ENCODE measurements around the gene VOPP1. TPM values are rescaled to one million over a fixed set of nuclear protein-coding genes. Genes with fewer than 3 reads are reported as not detected.

Gene VOPP1
- total RNA-seq, 4 donors from 2014 or later = 22.1 to 58.9 (median 39.8) TPM

DNA sequence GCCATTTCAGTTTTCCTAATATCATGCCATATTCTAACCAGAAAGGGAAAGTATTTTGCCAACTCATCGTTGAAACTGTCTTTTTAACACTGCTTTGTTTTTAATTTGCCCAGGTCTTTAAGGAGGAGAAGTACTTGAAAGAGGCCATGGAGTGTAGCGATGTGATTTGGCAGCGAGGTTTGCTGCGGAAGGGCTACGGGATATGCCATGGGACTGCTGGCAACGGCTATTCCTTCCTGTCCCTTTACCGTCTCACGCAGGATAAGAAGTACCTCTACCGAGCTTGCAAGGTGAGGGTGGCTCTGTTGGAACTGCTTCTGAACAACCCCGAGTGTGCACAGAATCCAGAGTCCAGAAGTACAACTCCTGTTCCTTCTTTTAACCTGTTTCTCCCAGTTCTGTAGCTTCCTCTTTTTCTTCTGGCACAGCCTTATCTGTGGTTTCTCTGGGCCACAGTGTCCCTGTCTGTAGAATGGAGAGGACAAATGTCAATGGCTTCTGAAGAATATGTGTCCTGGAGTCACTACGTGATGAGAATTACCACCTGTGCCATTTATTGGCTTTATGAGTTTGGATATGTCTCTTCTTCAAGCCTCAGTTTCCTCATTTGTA lies 147.1 kb downstream of the VOPP1 start:
- no peak overlapping the region for H3K27ac ChIP-seq
- TF ChIP-seq POLR2A (IDR thresholded peaks at IDR 0.05) = no peak
- TF ChIP-seq, protein P1, sequence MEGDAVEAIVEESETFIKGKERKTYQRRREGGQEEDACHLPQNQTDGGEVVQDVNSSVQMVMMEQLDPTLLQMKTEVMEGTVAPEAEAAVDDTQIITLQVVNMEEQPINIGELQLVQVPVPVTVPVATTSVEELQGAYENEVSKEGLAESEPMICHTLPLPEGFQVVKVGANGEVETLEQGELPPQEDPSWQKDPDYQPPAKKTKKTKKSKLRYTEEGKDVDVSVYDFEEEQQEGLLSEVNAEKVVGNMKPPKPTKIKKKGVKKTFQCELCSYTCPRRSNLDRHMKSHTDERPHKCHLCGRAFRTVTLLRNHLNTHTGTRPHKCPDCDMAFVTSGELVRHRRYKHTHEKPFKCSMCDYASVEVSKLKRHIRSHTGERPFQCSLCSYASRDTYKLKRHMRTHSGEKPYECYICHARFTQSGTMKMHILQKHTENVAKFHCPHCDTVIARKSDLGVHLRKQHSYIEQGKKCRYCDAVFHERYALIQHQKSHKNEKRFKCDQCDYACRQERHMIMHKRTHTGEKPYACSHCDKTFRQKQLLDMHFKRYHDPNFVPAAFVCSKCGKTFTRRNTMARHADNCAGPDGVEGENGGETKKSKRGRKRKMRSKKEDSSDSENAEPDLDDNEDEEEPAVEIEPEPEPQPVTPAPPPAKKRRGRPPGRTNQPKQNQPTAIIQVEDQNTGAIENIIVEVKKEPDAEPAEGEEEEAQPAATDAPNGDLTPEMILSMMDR (IDR thresholded peaks at IDR 0.05) = no peak
- DNase-seq = no peak
- intact Hi-C loops (cut with DNase I; ENCODE audit: low total_unique reads) = no loop called here
- no peaks in the 10 kb centered on the region for H3K27me3 ChIP-seq
- H3K4me1 ChIP-seq = no peaks in the 10 kb centered on the region
- no peaks in the 10 kb centered on the region for H3K9me3 ChIP-seq
- H3K4me3 ChIP-seq = no peak overlapping the region
- H3K36me3 ChIP-seq = no peaks in the 10 kb centered on the region

DNA sequence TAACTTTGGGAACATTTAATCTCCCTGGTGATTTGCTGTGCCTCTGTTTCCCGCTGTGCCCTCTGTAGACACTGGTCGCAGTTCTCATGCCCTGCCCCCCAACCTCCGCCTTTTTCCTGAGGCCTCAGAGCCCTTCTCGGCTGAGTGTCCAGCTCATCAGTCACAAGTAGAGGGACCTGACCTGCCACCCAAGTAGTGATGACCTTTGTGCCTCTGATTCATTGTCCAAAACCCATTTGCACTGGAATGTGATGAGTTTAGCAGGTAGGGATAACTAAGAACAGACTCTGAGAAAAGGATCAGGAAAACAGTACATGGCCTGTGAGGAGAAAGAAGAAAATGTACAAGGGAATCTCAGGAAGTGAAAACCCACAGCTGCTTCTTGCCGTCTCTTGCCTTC lies 148.4 kb downstream of the VOPP1 start:
- Histone ChIP-seq H3K4me3 (no peak overlapping the region), H3K36me3 (no peaks in the 10 kb centered on the region), H3K27me3 (no peaks in the 10 kb centered on the region), H3K27ac (no peak overlapping the region), H3K4me1 (no peaks in the 10 kb centered on the region), H3K9me3 (no peaks in the 10 kb centered on the region)
- intact Hi-C loops (cut with DNase I; ENCODE audit: low total_unique reads) = no loop called here
- TF ChIP-seq, protein P1 (IDR thresholded peaks at IDR 0.05) = no peak
- no peak for TF ChIP-seq POLR2A (IDR thresholded peaks at IDR 0.05)
- no peak for DNase-seq

DNA sequence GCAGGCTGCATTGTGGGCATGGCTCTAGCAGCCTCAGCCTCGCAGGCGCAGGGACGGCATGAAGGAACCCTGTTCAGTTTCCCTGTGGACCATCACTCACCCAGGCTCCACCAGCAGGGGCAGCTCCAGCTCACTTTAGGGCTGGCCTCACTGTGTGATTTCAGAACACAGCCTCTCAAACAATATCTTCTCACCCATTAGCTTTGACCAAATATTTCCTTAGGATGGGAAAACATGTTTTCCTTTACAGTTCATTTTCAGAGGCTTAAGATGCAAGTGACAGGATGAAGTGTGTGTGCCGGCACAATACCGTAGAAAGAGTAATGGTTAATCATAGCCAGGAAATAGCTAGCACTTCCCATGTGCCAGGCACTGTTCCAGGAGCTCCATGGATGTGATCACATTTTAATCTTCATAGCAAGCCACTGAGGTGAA lies 149.0 kb downstream of the VOPP1 start:
- Histone ChIP-seq H3K27me3 (no peaks in the 10 kb centered on the region), H3K4me1 (no peaks in the 10 kb centered on the region), H3K27ac (no peak overlapping the region), H3K4me3 (no peak overlapping the region), H3K36me3 (no peaks in the 10 kb centered on the region), H3K9me3 (no peaks in the 10 kb centered on the region)
- intact Hi-C loops (cut with DNase I; ENCODE audit: low total_unique reads) = no loop called here
- DNase-seq = no peak
- TF ChIP-seq, protein P1 (IDR thresholded peaks at IDR 0.05) = no peak
- no peak for TF ChIP-seq POLR2A (IDR thresholded peaks at IDR 0.05)

Other genes starting within 250 kb of the VOPP1 start
- 10 to 100 TPM in 1 of 4 donors, 1 to 10 TPM in 3; 3.5 to 31.4 (median 6.7) TPM for gene LANCL2, start 207.2 kb downstream of the VOPP1 start, total RNA-seq

Data from uterus (tissue), 4 donors.